NOMO-1 treated with DMSO at 0.1 percent for 48 hours (cell line): ENCODE measurements around the gene NFYA.
"Not testable (repeated sequence)": the region's sequence is repeated elsewhere in the genome, so short reads cannot be mapped to it uniquely, and the experiment has no call there.

ENCODE experiments used
- DNase-seq: peaks from one replicate; lab custom pipeline; 2025; ENCODE audit not compliant: unreplicated experiment; lab: John Stamatoyannopoulos, UW

NFYA gene

DNA sequence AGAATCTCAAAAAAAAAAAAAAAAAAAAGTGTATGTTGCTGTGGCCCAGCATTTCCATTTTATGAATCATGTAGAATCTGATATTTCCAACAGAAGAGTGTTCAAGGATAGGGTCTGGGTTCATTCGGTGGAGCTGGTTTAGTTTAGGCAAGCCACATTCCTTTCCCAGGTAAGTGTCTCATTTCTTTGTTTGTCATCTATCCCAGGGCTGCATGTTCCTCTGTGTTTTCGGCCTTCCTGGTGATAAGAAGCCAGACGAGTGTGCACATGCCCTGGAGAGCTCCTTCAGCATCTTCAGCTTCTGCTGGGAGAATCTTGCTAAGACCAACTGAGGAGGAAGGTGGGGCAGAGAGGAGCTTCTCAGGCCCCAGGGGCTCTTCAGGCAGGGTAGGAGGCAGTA is 38.2 kb downstream of the NFYA start:
- DNase-seq: no peak

DNA sequence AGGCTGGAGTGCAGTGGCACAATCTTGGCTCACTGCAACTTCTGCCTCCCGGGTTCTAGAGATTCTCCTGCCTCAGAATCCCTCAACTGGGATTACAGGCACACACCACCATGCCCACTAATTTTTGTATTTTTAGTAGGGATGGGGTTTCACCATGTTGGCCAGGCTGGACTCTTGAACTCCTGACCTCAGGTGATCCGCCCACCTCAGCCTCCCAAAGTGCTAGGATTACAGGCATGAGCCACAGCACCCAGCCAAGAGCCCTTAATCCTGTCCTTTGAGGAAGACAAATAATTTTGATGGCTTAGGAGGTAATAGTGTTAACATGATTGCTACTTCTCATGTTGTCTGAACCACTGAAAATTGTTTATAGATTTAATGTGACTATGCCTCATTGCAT is 42.3 kb downstream of the NFYA start:
- not testable (repeated sequence) for DNase-seq

DNA sequence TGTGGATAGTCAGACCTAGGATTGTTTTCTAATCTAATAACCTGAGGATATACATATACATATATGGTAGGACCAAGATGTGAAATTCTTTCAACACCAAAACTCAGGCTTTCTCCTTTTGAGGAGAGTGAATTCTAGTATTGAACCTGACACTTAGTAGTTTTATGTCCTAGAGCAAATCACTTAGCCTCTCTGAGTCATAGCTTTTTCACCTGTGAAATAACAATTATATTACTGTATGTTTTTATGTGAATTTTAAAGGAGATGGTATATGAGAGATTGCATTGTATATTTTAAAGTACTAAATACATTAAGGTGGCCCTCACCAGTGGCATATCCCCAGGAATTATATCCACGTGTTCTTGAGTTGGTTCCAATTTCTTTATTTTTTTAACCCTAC is 46.7 kb downstream of the NFYA start:
- DNase-seq: no peak

DNA sequence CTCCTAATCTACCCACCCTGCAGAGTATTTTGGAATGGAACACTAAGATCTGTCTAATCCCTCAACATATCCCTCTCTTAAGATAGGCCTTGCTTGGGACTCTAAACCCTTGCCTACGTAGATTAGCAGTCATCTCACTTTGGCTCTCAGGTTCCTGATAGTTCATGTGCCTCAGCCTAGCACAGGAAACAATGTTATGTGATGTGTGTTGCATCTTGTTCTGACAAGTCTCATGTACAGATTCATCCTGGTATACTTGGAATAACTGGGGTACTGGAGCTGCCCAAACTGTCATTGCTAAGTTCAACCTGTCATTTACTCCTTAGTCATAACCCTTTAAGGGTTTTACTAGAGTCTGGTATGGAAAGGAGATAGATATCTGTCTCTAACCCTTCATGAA is 47.3 kb downstream of the NFYA start:
- no peak for DNase-seq

DNA sequence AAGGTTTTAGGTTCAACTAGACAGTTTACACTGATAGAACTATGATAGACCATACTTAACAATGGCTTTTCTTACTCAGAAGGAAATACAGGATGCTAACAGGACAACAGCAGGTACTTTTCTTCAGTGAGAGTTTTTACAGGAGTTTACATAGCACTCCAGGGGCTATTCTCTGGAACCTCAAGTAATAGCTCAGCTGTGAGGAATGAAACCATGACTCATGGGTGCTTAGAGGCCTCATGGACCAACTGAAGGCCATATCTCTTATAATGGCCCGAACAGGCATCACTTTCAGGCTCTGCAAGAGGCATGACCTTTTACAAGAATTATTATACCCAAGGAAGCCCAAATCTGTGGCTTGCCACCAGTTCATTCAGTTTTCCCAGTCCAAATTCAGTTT is 49.6 kb downstream of the NFYA start:
- DNase-seq: no peak

DNA sequence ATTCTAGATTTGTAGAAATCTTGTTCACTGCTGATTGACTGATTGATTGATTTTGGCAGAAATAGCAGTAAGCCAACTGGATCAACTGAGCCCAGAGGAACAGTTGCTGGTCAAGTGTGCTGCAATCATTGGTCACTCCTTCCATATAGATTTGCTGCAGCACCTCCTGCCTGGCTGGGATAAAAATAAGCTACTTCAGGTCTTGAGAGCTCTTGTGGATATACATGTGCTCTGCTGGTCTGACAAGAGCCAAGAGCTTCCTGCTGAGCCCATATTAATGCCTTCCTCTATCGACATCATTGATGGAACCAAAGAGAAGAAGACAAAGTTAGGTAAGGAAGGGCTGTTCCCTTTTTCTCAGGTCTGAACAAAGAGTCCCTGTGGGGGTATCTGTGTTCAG is 50.1 kb downstream of the NFYA start:
- no peak for DNase-seq

DNA sequence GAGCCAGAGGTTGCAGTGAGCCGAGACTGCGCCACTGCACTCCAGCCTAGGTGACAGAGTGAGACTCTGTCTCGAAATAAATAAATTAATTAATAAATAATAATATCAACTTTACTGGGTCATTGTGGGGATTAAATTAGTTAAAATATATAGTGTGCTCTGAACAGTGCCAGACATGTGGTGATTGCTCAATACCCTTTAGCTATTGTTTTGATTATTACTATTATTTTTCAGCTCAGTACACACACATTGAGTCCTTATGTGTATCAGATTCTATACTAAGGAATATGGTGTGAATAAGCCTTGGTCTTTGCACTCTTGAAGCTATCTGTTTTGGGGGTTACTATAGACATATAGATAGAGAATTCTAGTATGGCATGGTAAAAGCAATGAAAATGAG is 52.5 kb downstream of the NFYA start:
- no peak for DNase-seq

DNA sequence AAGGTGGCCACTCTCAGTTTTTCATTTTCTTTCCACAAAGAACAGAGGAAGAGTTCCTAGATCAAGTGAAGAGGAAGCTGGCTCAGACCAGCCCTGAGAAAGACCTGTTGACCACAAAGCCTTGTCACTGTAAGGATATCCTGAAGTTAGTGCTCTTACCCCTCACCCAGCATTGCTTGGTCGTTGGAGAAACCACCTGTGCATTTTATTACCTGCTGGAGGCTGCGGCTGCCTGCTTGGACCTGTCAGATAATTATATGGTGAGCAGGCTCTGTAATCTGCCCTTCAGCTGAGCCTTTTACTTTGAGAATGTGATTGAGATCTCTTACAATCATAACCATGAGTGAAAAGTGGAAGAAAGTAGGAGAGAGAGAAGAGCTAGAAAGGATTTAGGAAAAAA is 59.5 kb downstream of the NFYA start:
- no peak for DNase-seq

DNA sequence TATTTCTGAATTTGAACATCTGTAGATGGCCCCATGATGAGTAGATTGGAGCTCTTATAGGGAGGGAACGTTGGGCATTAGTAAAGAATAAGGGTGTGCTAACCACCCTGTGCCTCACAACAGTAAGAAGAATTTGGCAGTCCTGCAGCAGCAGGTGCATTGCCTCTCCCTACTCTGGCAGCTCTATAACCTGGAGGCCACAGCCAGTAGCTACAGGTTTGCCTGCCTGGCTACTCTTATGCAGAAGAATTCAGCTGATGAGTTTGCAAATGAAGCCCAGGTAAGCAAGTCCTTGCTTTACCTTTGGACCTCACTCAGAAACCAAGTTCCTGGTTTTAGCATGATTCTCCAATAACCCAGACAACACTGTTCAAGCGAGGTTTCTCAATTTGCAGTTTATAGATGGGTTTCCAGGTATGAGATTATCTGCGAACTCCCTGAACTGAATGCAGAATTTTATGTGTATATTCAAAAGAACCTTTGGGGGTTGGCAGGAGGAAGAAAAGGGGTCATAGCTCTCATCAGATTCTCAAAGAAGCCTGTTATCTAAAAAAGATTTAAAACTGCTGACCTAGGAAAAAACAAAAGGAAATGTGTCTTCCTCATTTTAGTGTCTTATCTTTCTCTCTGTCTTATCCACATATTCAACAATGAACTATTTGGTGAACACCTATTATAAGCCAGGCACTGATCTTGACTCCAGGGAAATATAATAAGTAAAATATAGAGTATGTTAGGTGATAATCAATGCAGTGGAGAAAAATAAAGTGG is 62.5 kb downstream of the NFYA start:
- no peak for DNase-seq

DNA sequence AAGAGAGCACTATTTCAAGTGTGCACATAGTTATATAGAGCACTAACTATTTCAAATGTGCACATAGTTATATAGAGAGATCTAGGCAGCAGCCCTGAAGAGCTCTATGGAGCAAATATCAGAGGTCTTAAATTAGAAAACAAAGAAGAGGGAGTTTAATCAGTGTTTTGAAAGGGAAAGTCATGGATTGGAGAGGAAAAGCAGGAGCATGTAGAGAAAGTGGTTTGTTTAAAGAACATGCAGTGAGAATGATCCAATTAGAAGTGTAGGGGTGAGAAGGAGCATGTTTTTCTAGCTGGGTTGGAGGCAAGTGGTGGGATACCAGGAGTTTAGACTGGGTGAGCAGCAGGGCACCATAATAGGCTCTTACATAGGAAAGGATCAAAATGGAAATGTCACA is 64.1 kb downstream of the NFYA start:
- DNase-seq: no peak

DNA sequence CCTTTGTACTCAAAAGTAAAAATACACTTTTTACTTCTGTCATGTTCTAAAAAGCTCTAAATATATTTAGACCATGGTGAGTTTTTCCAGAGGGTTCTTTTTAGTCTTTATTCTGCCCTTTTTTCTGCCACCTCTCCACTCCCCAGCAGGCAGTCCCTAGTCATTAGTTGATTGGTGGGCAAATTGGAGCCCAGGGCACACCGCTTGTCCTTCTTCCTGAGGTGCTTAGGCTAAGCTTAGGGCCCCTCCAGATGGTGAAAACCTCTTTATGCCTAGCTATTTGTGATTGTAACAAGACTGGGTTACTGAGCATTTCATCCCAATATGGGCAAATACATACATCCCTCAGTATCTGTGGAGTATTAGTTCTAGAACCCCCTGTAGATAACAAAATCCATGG is 75.1 kb downstream of the NFYA start:
- DNase-seq: no peak
